ENCODE measurements around the gene CTAGE9. TPM values are rescaled to one million over a fixed set of nuclear protein-coding genes. Genes with fewer than 3 reads are reported as not detected.

Gene CTAGE9, protein sequence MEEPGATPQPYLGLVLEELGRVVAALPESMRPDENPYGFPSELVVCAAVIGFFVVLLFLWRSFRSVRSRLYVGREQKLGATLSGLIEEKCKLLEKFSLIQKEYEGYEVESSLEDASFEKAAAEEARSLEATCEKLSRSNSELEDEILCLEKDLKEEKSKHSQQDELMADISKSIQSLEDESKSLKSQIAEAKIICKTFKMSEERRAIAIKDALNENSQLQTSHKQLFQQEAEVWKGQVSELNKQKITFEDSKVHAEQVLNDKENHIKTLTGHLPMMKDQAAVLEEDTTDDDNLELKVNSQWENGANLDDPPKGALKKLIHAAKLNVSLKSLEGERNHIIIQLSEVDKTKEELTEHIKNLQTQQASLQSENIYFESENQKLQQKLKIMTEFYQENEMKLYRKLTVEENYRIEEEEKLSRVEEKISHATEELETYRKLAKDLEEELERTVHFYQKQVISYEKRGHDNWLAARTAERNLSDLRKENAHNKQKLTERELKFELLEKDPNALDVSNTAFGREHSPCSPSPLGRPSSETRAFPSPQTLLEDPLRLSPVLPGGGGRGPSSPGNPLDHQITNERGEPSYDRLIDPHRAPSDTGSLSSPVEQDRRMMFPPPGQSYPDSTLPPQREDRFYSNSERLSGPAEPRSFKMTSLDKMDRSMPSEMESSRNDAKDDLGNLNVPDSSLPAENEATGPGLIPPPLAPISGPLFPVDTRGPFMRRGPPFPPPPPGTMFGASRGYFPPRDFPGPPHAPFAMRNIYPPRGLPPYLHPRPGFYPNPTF
- not detected for total RNA-seq

DNA sequence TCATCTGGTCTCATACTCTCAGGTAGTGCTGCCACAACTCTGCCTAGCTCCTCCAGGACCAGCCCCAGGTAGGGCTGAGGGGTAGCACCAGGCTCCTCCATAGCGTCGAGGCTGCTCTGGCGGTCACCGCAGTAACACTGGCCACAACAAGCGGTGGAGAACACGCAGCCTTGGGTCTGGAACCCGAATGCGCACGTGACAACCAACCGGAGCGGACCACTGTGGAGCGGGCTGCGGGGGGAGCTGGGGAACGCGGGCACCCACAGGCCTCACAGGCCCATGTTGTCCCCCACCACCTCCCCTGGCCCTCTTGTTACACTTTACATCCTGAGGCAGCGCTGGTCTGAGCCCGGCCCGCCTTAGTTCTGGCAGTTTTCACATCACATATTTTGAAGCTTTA is at the start of gene CTAGE9:
Gene CTAGE9, minus strand, starts transcription at position 101 of the 400 bp plus-strand sequence. Its CDS starts 0 bp downstream, at position 101.

Other genes with a start within 250 kb of the CTAGE9 start
- gene ARG1, start 137.8 kb downstream of the CTAGE9 start, total RNA-seq, result 4.5 TPM
- 59.6 TPM for gene MED23, start 82.8 kb downstream of the CTAGE9 start, total RNA-seq
- 1.5 TPM for gene ENPP3, start 73.7 kb downstream of the CTAGE9 start, total RNA-seq
- gene OR2A4, start 9.6 kb downstream of the CTAGE9 start, total RNA-seq, result not detected
- gene ENPP1, start 97.0 kb upstream of the CTAGE9 start, total RNA-seq, result 10.3 TPM
- gene CCN2, start 240.4 kb upstream of the CTAGE9 start, total RNA-seq, result 93.1 TPM

Data from camera-type eye (tissue), 1 donor.